ENCODE measurements around the gene CRHR1.

Gene CRHR1

DNA sequence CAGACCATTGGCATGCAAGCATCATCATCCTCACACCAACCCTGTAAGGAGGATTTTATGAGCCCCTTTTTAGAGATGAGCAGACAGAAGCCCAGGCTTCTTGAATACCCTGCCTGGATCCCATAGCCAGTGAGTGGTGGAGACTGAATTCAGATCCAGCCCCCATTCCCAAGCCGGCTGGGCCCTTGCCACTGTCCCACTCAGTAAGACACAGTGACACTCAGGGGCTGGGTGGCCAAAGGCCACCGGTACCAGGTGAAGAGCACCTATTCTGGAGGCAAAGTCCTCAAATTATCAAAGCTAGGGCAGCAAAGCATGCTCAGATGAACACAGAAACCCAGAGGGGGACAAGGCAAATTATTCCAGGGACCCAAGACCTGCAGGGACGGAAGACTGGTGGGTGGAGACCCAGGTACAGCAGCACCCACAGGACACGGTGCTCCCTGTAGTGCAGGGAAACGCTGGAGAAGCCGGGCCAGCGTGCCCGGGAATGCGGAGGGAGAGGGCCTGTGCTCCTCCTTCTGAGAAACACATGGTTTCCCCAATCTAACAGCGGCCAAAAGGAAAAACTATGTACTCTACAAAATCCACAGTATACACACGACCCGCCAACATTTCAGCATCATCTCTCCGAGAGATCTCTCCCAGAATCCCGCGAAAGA, 33.2 kb upstream of the CRHR1 start:
- no peak for DNase-seq
- TF ChIP-seq, protein P1, sequence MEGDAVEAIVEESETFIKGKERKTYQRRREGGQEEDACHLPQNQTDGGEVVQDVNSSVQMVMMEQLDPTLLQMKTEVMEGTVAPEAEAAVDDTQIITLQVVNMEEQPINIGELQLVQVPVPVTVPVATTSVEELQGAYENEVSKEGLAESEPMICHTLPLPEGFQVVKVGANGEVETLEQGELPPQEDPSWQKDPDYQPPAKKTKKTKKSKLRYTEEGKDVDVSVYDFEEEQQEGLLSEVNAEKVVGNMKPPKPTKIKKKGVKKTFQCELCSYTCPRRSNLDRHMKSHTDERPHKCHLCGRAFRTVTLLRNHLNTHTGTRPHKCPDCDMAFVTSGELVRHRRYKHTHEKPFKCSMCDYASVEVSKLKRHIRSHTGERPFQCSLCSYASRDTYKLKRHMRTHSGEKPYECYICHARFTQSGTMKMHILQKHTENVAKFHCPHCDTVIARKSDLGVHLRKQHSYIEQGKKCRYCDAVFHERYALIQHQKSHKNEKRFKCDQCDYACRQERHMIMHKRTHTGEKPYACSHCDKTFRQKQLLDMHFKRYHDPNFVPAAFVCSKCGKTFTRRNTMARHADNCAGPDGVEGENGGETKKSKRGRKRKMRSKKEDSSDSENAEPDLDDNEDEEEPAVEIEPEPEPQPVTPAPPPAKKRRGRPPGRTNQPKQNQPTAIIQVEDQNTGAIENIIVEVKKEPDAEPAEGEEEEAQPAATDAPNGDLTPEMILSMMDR (IDR thresholded peaks at IDR 0.05), result no peak
- H3K9me3 Mint-ChIP-seq, result no peaks in the 10 kb centered on the region
- H3K4me3 Mint-ChIP-seq, result no peak overlapping the region
- H3K4me1 Mint-ChIP-seq, result no peaks in the 10 kb centered on the region
- no peaks in the 10 kb centered on the region for H3K36me3 Mint-ChIP-seq (ENCODE audit: low read depth)
- H3K27ac Mint-ChIP-seq, result no peak overlapping the region
- H3K27me3 Mint-ChIP-seq (ENCODE audit: low read depth, poor library complexity), result peaks cover 28% of the 10 kb centered on the region

DNA sequence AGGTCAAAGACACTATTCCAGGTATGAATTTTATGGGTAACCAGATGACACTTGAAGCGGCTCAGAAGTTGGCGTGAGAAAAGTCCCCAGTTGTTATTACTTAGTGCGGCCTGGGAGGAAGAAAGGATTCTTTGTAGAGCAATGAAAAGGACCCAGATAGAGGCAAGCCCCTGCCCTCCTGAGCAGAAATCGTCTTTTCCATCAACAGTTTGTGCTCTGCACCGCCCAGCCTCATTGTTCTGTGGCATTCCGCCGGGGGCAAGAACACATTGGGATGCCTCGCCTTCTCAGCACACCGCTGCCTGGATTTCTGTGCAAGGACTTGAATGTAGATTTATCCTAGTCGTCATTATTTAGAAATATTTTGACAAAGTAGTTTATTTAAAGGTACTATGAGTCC, 32.7 kb upstream of the CRHR1 start:
- no peak overlapping the region for H3K4me3 Mint-ChIP-seq
- no peak overlapping the region for H3K27ac Mint-ChIP-seq
- H3K36me3 Mint-ChIP-seq (ENCODE audit: low read depth), result no peaks in the 10 kb centered on the region
- DNase-seq, result no peak
- H3K9me3 Mint-ChIP-seq, result no peaks in the 10 kb centered on the region
- H3K4me1 Mint-ChIP-seq, result peaks cover 3% of the 10 kb centered on the region
- TF ChIP-seq, protein P1 (IDR thresholded peaks at IDR 0.05), result no peak
- peaks cover 28% of the 10 kb centered on the region for H3K27me3 Mint-ChIP-seq (ENCODE audit: low read depth, poor library complexity)

DNA sequence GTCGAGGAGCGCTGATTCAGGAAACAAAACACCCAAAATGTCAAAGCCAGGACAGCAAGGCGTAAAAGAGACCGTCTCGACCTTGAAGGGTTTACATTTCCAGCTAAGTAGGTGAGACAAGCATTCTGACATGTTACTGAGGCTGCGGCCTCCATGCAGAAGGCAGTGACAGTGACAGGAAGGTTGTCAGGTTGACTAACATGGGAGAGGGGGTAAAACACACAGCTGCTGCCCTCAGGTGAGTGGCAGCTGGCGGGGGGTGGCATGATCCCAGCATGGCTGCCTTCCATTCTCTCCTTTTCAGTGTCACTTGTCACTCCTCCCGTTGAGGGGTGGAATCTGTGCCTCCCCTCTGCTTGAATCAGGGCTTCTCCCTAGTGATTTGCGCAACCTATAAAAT, 31.9 kb upstream of the CRHR1 start:
- H3K36me3 Mint-ChIP-seq (ENCODE audit: low read depth), result no peaks in the 10 kb centered on the region
- DNase-seq, result no peak
- peaks cover 7% of the 10 kb centered on the region for H3K4me1 Mint-ChIP-seq
- TF ChIP-seq, protein P1 (IDR thresholded peaks at IDR 0.05), result no peak
- no peak overlapping the region for H3K27ac Mint-ChIP-seq
- no peak overlapping the region for H3K4me3 Mint-ChIP-seq
- H3K9me3 Mint-ChIP-seq, result no peaks in the 10 kb centered on the region
- H3K27me3 Mint-ChIP-seq (ENCODE audit: low read depth, poor library complexity), result peaks cover 28% of the 10 kb centered on the region

DNA sequence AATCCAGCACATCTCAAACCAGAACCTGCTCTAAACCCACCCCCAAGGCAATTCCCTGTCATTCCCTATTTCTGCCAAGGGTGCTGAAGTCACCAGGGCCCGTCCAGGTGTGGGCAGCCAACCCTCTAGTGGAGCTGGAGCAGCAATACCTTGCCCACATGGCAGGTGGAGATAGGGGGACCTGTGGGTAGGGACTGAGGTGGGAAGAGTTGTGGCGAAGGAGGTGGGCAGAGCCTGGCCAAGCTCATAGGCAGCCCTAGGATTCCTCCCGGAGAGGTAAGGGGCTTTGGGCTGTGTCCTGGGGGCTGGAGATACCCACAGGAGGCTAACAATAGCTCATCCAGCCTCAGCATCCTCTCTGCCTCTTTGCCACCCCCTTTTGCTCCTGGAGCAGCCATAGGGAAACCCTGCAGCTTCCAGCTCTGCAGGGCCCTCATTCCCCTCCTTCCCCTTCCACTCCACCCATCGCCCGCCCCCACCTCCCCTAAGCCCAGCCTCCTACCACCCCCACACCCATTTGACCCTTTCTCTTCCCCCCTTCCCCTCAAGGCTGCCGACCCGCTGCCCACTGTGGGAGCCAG, 30.4 kb upstream of the CRHR1 start:
- Mint-ChIP-seq H3K4me3 (no peak overlapping the region), H3K27ac (no peak overlapping the region), H3K27me3 (ENCODE audit: low read depth, poor library complexity) (peaks cover 25% of the 10 kb centered on the region), H3K9me3 (no peaks in the 10 kb centered on the region), H3K4me1 (peaks cover 7% of the 10 kb centered on the region), H3K36me3 (ENCODE audit: low read depth) (no peaks in the 10 kb centered on the region)
- no peak for DNase-seq
- TF ChIP-seq, protein P1 (IDR thresholded peaks at IDR 0.05), result no peak

DNA sequence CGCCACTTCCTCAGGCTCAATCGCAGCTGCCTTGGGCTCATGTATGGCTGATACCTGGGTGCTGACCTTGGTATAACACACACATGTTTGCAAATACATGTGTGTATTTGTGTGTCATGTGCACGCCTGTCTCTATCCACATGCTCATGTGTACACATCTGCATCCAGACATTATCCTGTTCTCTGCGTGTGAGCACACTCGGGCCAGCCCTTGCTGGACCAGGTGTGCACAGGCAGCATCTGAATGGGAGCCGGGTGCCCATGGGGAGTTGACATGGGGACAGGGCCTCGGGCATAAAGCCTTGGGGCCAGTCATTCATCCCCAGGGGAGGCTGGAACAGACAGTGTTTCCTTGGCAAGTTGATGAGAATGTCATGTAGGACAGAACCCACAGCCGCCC, 29.1 kb upstream of the CRHR1 start:
- Mint-ChIP-seq H3K4me3 (no peak overlapping the region), H3K9me3 (no peaks in the 10 kb centered on the region), H3K27ac (no peak overlapping the region), H3K36me3 (ENCODE audit: low read depth) (no peaks in the 10 kb centered on the region), H3K27me3 (ENCODE audit: low read depth, poor library complexity) (peaks cover 24% of the 10 kb centered on the region), H3K4me1 (peaks cover 7% of the 10 kb centered on the region)
- no peak for DNase-seq
- TF ChIP-seq, protein P1 (IDR thresholded peaks at IDR 0.05), result no peak
